ENCODE measurements around the gene PAGR1.

- TF ChIP-seq POLR2A (IDR thresholded peaks at IDR 0.05; ENCODE audit: extremely low read depth, insufficient read length) (no peak), CTCF (IDR thresholded peaks at IDR 0.05; ENCODE audit: low read depth, low read length) (no peak)
- TF ChIP-seq, protein P1, sequence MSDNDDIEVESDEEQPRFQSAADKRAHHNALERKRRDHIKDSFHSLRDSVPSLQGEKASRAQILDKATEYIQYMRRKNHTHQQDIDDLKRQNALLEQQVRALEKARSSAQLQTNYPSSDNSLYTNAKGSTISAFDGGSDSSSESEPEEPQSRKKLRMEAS (IDR thresholded peaks at IDR 0.05; ENCODE audit: low read depth, low read length), result no peak
These were observed 40.1 kb upstream of the PAGR1 start for GRCh38 chr16:29775742-29776408.
